NCI-H82 treated with DMSO at 0.1 percent for 48 hours (cell line): ENCODE measurements around the gene SLC4A1AP.

Experiments
- DNase-seq: peaks from one replicate; lab custom pipeline; 2025; ENCODE audit not compliant: unreplicated experiment; lab: John Stamatoyannopoulos, UW

SLC4A1AP gene

GRCh38 chr2:27702302-27702701, 38.6 kb downstream of the SLC4A1AP start:
- DNase-seq: no peak

- DNase-seq: peak; percentile 43
Observed at GRCh38 chr2:27703638-27704341, 40.1 kb downstream of the SLC4A1AP start.

- no peak for DNase-seq
Observed at GRCh38 chr2:27704342-27704876, 40.7 kb downstream of the SLC4A1AP start.

GRCh38 chr2:27705851-27706622, 42.3 kb downstream of the SLC4A1AP start:
- no peak for DNase-seq

- DNase-seq: no peak
Observed at GRCh38 chr2:27707462-27708256, 44.0 kb downstream of the SLC4A1AP start.

GRCh38 chr2:27708257-27708654, 44.6 kb downstream of the SLC4A1AP start:
- DNase-seq: no peak

- DNase-seq: no peak
Observed at GRCh38 chr2:27708666-27709065, 45.0 kb downstream of the SLC4A1AP start.

- DNase-seq: no peak
Observed at GRCh38 chr2:27709326-27709725, 45.6 kb downstream of the SLC4A1AP start.

GRCh38 chr2:27709960-27710575, 46.4 kb downstream of the SLC4A1AP start:
- no peak for DNase-seq

- DNase-seq: no peak
Observed at GRCh38 chr2:27710640-27711430, 47.1 kb downstream of the SLC4A1AP start.

GRCh38 chr2:27711804-27712203, 48.1 kb downstream of the SLC4A1AP start:
- no peak for DNase-seq

- no peak for DNase-seq
Observed at GRCh38 chr2:27712522-27712921, 48.8 kb downstream of the SLC4A1AP start.

- no peak for DNase-seq
Observed at GRCh38 chr2:27713201-27713600, 49.5 kb downstream of the SLC4A1AP start.

GRCh38 chr2:27714053-27714452, 50.4 kb downstream of the SLC4A1AP start:
- no peak for DNase-seq

- DNase-seq: no peak
Observed at GRCh38 chr2:27714851-27715291, 51.2 kb downstream of the SLC4A1AP start.

GRCh38 chr2:27715318-27716210, 51.9 kb downstream of the SLC4A1AP start:
- no peak for DNase-seq

GRCh38 chr2:27716301-27717069, 52.8 kb downstream of the SLC4A1AP start:
- no peak for DNase-seq

GRCh38 chr2:27717070-27717795, 53.5 kb downstream of the SLC4A1AP start:
- no peak for DNase-seq
